ENCODE data around the gene CFAP119.

Gene CFAP119

DNA sequence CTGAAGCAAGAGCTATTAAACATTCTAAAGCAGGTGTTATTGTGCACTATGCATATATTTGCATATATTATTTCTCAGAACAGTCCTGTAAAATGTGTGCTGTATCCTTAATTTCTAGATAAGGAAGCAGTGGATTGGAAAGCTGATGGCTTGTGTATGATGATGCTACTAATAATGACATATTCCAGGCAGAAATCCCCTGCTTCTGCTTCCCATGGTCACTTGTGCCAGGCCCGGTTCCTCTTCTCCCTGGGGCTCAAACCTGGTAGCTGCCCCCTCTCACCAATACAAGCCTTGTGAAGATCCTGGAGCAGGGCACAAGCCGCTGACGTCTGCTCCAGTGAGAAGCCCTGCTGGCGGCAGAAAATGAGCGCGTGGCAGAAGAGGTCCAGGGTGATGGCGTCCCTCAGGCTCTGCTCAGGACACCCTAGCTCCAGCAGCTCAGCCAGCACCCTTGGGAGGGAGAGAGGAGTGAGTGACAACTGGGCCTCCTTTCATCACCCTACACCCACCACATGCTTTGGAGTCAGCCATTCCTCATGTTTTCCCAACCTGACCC is 1.8 kb downstream of the CFAP119 start:
- 78 to 87% methylated on average over 4 to 5 of the region's 7 CpGs for WGBS, 2 experiments (ENCODE audit: insufficient coverage in 2 of 2)
- H3K4me3 ChIP-seq (ENCODE audit: extremely low read depth, insufficient read depth, low read length, poor library complexity, severe bottlenecking): peak overlapping the region; percentile 87
- peaks cover 61% of the 10 kb centered on the region for H3K36me3 ChIP-seq (ENCODE audit: control insufficient read depth, insufficient read depth, low read length)
- no peaks in the 10 kb centered on the region for H3K9me3 ChIP-seq (ENCODE audit: control insufficient read depth, low read length)
- peaks cover 17% of the 10 kb centered on the region for H3K4me1 ChIP-seq (ENCODE audit: control insufficient read depth, insufficient read depth, low read length, poor library complexity, severe bottlenecking)
- no peak overlapping the region for H3K27ac ChIP-seq (ENCODE audit: low read depth, low read length, severe bottlenecking)

DNA sequence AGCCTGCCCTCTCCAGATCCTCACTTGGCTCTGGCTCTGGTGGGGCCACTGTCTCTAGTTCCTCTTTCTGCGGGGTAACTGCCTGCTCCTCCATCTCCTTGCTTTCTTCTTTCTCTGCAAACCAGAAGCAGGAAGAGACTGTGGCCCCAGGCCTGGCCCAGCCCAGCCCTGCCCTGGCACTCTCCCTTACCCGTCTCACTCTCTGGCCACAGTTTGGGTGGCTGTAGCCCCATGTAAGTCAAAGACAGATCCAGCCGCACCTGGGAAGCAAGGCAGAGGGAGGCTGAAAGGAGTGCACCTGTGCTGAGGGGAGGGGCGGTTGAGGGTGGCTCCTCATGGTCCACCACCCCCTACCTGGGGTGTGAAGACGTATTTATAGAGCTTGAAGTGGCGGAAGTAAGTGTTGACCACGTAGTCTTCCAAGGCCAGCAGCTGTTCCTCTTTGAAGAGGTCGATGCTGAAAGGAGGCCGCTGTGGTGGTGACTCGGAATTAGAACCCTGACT is 2.8 kb downstream of the CFAP119 start:
- no peak overlapping the region for H3K27ac ChIP-seq (ENCODE audit: low read depth, low read length, severe bottlenecking)
- 91 to 96% methylated on average over 7 to 10 of the region's 10 CpGs for WGBS, 2 experiments (ENCODE audit: insufficient coverage in 2 of 2)
- peaks cover 61% of the 10 kb centered on the region for H3K36me3 ChIP-seq (ENCODE audit: control insufficient read depth, insufficient read depth, low read length)
- peaks cover 16% of the 10 kb centered on the region for H3K4me1 ChIP-seq (ENCODE audit: control insufficient read depth, insufficient read depth, low read length, poor library complexity, severe bottlenecking)
- H3K9me3 ChIP-seq (ENCODE audit: control insufficient read depth, low read length): no peaks in the 10 kb centered on the region
- H3K4me3 ChIP-seq (ENCODE audit: extremely low read depth, insufficient read depth, low read length, poor library complexity, severe bottlenecking): no peak overlapping the region

DNA sequence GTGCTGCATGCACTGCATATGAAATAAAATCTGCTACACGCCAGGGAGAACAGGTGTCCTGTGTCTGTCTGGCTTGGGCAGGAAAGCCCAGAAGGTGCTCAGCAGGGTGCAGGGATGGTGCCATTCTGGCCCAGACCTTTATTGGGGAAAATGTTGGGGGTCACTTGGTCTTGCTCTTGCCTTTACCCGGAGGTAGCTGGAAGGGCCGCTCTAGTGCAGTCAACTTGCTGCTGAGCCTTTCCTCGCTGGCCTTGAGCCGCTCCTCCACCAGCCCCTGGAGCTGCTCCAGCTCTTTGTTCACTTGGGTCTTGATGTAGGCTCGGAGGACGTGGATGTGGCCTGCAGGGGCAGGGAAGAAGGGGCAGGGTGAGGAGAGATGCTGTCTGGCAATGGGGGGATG is 4.5 kb downstream of the CFAP119 start:
- WGBS, 2 experiments (ENCODE audit: insufficient coverage in 2 of 2): 100% methylated on average over 4 to 7 of the region's 7 CpGs
- Histone ChIP-seq H3K4me3 (ENCODE audit: extremely low read depth, insufficient read depth, low read length, poor library complexity, severe bottlenecking) (no peak overlapping the region), H3K27ac (ENCODE audit: low read depth, low read length, severe bottlenecking) (no peak overlapping the region), H3K9me3 (ENCODE audit: control insufficient read depth, low read length) (no peaks in the 10 kb centered on the region), H3K36me3 (ENCODE audit: control insufficient read depth, insufficient read depth, low read length) (peaks cover 64% of the 10 kb centered on the region), H3K4me1 (ENCODE audit: control insufficient read depth, insufficient read depth, low read length, poor library complexity, severe bottlenecking) (peaks cover 2% of the 10 kb centered on the region)

DNA sequence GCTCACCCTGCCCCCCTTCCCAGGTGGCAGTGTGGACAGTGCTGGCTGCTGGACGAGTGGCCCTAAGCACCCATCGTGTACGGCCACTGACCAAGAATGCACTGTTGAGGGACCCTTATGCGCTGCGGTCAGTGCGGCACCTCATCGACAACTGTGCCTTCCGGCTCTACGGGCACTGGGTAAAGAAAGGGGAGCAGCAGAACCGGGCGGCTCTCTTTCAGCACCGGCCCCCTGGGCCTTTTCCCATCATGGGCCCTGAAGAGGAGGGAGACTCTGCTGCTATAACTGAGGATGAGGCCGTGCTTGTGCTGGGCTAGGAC is 5.1 kb downstream of the CFAP119 start:
- peaks cover 67% of the 10 kb centered on the region for H3K36me3 ChIP-seq (ENCODE audit: control insufficient read depth, insufficient read depth, low read length)
- H3K9me3 ChIP-seq (ENCODE audit: control insufficient read depth, low read length): no peaks in the 10 kb centered on the region
- no peak overlapping the region for H3K4me3 ChIP-seq (ENCODE audit: extremely low read depth, insufficient read depth, low read length, poor library complexity, severe bottlenecking)
- 91 to 99% methylated on average over 12 of the region's 13 CpGs for WGBS, 2 experiments (ENCODE audit: insufficient coverage in 2 of 2)
- H3K4me1 ChIP-seq (ENCODE audit: control insufficient read depth, insufficient read depth, low read length, poor library complexity, severe bottlenecking): peaks cover 2% of the 10 kb centered on the region
- H3K27ac ChIP-seq (ENCODE audit: low read depth, low read length, severe bottlenecking): no peak overlapping the region

DNA sequence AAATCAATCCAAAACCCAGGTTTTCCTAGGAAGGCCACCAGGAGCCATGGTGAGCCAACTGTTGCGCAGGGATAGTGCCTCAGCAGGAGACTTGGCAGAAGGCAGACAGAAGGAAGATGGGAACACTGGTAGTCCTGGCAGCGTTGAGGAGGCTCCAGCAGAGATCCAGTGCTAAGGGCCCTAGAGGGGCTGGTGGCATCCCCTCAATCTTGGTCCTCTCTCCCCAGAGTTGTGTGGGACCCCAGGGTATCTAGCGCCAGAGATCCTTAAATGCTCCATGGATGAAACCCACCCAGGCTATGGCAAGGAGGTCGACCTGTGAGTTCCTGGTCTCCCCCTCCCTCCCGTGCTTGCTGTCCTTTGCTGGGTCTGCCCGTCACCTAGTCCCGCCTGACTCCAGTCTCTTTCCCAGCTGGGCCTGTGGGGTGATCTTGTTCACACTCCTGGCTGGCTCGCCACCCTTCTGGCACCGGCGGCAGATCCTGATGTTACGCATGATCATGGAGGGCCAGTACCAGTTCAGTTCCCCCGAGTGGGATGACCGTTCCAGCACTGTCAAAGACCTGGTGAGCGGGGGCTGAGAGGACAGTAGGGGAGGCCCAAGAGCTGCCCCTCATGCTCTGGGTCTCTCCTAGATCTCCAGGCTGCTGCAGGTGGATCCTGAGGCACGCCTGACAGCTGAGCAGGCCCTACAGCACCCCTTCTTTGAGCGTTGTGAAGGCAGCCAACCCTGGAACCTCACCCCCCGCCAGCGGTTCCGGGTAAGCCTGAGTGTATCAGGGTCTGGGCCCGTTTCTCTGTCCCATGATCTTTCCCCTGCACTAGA is 5.7 kb downstream of the CFAP119 start:
- H3K4me1 ChIP-seq (ENCODE audit: control insufficient read depth, insufficient read depth, low read length, poor library complexity, severe bottlenecking): peaks cover 2% of the 10 kb centered on the region
- H3K36me3 ChIP-seq (ENCODE audit: control insufficient read depth, insufficient read depth, low read length): peaks cover 72% of the 10 kb centered on the region
- no peak overlapping the region for H3K4me3 ChIP-seq (ENCODE audit: extremely low read depth, insufficient read depth, low read length, poor library complexity, severe bottlenecking)
- H3K27ac ChIP-seq (ENCODE audit: low read depth, low read length, severe bottlenecking): no peak overlapping the region
- no peaks in the 10 kb centered on the region for H3K9me3 ChIP-seq (ENCODE audit: control insufficient read depth, low read length)
- WGBS, 2 experiments (ENCODE audit: insufficient coverage in 2 of 2): 96 to 97% methylated on average over 17 to 19 of the region's 20 CpGs

DNA sequence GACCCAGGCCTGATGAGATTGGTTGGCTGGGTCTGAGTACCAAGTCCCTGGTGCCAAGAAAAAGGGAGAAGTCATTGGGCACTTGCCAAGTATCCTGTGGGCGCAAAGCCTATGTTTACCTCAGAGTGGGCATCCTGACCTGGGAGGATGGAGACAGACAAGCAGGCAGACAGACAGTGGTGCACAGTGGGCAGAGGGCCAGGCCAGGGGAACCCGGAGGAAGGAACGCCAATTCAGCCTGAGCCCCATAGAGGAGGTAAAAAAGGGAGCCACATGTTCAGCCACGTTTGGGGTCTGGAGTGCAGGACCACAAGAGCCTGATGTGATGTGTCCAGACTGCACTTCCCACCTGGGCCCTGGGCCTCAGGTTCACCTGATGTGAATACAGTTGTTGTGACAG is 8.3 kb downstream of the CFAP119 start:
- WGBS, 2 experiments (ENCODE audit: insufficient coverage in 2 of 2): 95% methylated on average over 4 of the region's 4 CpGs

DNA sequence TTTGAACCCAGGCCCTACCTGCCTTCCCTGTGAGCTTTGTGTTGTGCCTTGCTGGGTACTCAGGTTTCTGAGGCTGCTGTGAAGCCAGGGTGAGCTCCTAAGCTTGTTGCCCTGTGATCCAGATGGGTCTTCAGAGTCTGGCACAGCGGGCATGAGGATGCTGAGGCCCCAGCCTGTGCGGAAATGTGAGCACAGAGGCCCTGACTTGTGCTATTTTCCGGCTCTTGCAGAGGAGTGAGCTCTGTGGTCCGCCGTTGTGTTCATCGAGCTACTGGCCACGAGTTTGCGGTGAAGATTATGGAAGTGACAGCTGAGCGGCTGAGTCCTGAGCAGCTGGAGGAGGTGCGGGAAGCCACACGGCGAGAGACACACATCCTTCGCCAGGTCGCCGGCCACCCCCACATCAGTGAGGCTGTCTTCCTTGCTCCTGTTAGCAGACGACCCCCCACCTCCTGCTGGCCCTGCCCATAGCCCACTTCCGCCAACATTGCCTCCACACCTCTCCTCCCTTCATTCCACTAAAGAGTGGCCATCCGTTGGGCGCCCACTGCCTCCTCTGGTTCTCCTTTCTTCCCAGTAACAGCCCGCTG is 10.9 kb downstream of the CFAP119 start:
- Histone ChIP-seq H3K4me1 (ENCODE audit: control insufficient read depth, insufficient read depth, low read length, poor library complexity, severe bottlenecking) (peaks cover 12% of the 10 kb centered on the region), H3K4me3 (ENCODE audit: extremely low read depth, insufficient read depth, low read length, poor library complexity, severe bottlenecking) (no peak overlapping the region), H3K36me3 (ENCODE audit: control insufficient read depth, insufficient read depth, low read length) (peaks cover 62% of the 10 kb centered on the region), H3K27ac (ENCODE audit: low read depth, low read length, severe bottlenecking) (no peak overlapping the region), H3K9me3 (ENCODE audit: control insufficient read depth, low read length) (no peaks in the 10 kb centered on the region)
- WGBS, 2 experiments (ENCODE audit: insufficient coverage in 2 of 2): 92 to 96% methylated on average over 20 of the region's 20 CpGs

More for the DNA sequence above, 8.3 kb downstream of the CFAP119 start:
- Histone ChIP-seq H3K27ac (ENCODE audit: low read depth, low read length, severe bottlenecking) (no peak overlapping the region), H3K4me1 (ENCODE audit: control insufficient read depth, insufficient read depth, low read length, poor library complexity, severe bottlenecking) (peaks cover 6% of the 10 kb centered on the region), H3K4me3 (ENCODE audit: extremely low read depth, insufficient read depth, low read length, poor library complexity, severe bottlenecking) (no peak overlapping the region), H3K9me3 (ENCODE audit: control insufficient read depth, low read length) (no peaks in the 10 kb centered on the region), H3K36me3 (ENCODE audit: control insufficient read depth, insufficient read depth, low read length) (peaks cover 73% of the 10 kb centered on the region)

DNA sequence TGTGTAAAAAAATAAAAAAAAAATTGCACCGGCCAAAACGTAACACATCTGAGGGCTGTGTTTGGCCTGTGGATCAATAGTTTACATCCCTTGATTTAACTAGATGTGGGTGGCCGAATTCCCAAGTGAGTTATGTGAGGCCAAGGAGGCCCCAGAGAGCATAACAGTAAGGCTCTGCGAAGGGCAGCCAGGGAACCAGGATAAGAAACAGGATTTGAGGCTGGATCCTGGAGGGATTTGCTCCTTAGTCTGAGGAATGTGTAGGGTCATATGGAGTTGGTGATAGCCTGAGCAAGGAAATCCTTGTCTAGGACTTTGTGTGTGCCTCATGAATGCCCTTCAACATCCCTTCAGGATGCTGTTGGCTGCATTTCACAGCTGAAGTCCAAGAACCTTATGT is 11.7 kb downstream of the CFAP119 start:
- WGBS, 2 experiments (ENCODE audit: insufficient coverage in 2 of 2): 94 to 100% methylated on average over 4 of the region's 4 CpGs
- no peak overlapping the region for H3K27ac ChIP-seq (ENCODE audit: low read depth, low read length, severe bottlenecking)
- peaks cover 61% of the 10 kb centered on the region for H3K36me3 ChIP-seq (ENCODE audit: control insufficient read depth, insufficient read depth, low read length)
- H3K9me3 ChIP-seq (ENCODE audit: control insufficient read depth, low read length): no peaks in the 10 kb centered on the region
- H3K4me3 ChIP-seq (ENCODE audit: extremely low read depth, insufficient read depth, low read length, poor library complexity, severe bottlenecking): no peak overlapping the region
- H3K4me1 ChIP-seq (ENCODE audit: control insufficient read depth, insufficient read depth, low read length, poor library complexity, severe bottlenecking): peaks cover 12% of the 10 kb centered on the region

DNA sequence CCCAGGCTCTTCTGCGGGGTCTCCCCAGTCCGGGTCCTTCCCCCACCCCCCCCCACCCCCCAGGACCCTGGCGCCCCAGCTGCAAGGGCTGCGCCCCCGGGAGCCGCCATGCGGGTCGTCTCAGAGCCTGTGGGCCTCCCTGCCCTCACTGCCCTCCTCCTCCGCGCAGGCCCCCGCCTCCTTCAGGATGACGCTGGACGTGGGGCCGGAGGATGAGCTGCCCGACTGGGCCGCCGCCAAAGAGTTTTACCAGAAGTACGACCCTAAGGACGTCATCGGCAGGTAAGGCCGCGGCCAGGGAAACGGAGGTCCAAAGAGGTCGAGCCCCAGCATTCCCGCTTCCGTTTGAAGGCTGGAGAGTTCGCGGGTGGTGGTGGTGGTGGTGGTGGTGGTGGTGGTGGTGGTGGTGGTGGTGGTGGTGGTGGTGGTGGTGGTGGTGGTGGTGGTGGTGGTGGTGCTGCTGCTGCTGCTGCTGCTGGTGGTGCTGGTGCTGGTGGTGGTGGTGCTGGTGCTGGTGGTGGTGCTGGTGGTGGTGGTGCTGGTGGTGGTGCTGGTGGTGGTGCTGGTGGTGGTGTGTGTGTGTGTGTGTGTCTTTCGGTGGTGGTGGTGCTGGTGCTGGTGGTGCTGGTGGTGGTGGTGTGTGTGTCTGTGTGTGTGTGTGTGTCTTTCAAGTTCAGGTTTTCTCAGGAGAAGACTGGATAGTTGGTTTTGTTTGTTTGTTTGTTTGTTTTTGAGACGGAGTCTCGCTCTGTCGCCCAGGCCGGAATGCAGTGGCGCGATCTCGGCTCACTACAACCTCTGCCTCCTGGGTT is 13.0 kb downstream of the CFAP119 start:
- WGBS, 2 experiments (ENCODE audit: insufficient coverage in 2 of 2): 14 to 33% methylated on average over 19 of the region's 36 CpGs
- H3K9me3 ChIP-seq (ENCODE audit: control insufficient read depth, low read length): no peaks in the 10 kb centered on the region
- H3K4me3 ChIP-seq (ENCODE audit: extremely low read depth, insufficient read depth, low read length, poor library complexity, severe bottlenecking): peak overlapping the region; percentile 59
- H3K36me3 ChIP-seq (ENCODE audit: control insufficient read depth, insufficient read depth, low read length): peaks cover 61% of the 10 kb centered on the region
- peak overlapping the region; percentile 41 for H3K27ac ChIP-seq (ENCODE audit: low read depth, low read length, severe bottlenecking)
- peaks cover 12% of the 10 kb centered on the region for H3K4me1 ChIP-seq (ENCODE audit: control insufficient read depth, insufficient read depth, low read length, poor library complexity, severe bottlenecking)

DNA sequence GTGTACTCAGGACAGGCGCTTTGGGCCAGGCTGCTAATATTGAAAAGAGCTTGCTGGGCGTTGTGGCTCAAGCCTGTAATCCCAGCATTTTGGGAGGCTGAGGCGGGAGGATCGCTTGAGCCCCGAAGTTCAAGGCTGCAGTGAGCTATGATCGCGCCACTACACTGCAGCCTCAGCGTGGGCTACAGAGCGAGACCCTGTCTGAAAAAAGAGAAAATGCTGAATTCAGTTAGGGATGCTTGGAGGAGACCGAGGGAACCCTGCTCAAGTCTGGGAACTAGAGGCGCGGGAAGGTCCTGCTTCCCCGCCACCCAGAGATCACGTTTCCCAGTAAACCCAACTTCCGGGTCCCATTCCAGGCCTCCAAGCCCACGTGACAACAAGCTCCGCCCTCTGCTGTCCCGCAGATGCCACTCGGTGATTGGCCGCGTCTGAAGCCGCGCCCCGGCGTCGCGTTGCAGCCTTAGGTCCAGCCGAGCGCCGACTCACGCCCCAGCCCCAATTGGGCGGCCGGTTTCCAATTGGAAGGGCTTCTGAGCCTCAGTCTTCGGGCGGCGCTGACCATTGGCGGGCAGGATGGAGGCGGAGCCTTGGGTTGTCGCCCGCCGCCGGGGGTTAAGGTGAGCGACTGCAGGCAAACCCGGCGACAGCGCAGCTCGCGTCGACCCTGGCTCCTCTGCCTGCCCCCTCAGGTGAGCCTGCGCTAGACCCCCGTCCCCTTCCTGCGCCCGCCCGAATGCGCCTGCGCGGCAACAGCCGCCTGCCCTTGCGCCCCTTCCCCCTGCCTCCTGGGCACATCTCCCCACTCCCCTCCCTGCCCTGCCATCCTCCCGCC is 13.8 kb downstream of the CFAP119 start, which contains the start of gene PHKG2:
TSS of gene PHKG2 (plus strand) at position 627 of the 835 bp plus-strand sequence. CDS start 396 bp downstream, outside the sequence.
- Histone ChIP-seq H3K9me3 (ENCODE audit: control insufficient read depth, low read length) (no peaks in the 10 kb centered on the region), H3K27ac (ENCODE audit: low read depth, low read length, severe bottlenecking) (peak within 1 kb of the TSS; percentile 78), H3K4me3 (ENCODE audit: extremely low read depth, insufficient read depth, low read length, poor library complexity, severe bottlenecking) (peak within 1 kb of the TSS; percentile 59), H3K36me3 (ENCODE audit: control insufficient read depth, insufficient read depth, low read length) (peaks cover 59% of the 10 kb centered on the region), H3K4me1 (ENCODE audit: control insufficient read depth, insufficient read depth, low read length, poor library complexity, severe bottlenecking) (peaks cover 12% of the 10 kb centered on the region)
- 10 to 13% methylated on average over 34 to 54 of the region's 60 CpGs for WGBS, 2 experiments (ENCODE audit: insufficient coverage in 2 of 2)

Measured in mesodermal cell (in vitro differentiated cells).